Measurements from ENCODE around the gene FZR1. TPM values are rescaled to one million over a fixed set of nuclear protein-coding genes. Genes with fewer than 3 reads are reported as not detected.

FZR1 gene
- total and polyA plus RNA-seq, 2 of the 13 experiments (the other 11 are each of a cell fraction or from before 2014, with no cell fraction given): 29.0 to 30.8 TPM

- no peak for TF ChIP-seq ZNF557 (CRISPR knock-in tag; IDR thresholded peaks at IDR 0.05)
- no peak for TF ChIP-seq RBAK (CRISPR knock-in tag; IDR thresholded peaks at IDR 0.05)
- TF ChIP-seq ZNF136 (CRISPR knock-in tag; IDR thresholded peaks at IDR 0.05; ENCODE audit: low read depth): no peak
- TF ChIP-seq ZMYM4 (CRISPR knock-in tag; IDR thresholded peaks at IDR 0.05): peak; percentile 18; the same call in 1 of the 2 replicates
- no peak for TF ChIP-seq HHEX (CRISPR knock-in tag; IDR thresholded peaks at IDR 0.05)
- 0 out of 2 replicates have a peak, but pooled peaks have one; percentile 49 for TF ChIP-seq CC2D1A (CRISPR knock-in tag; IDR thresholded peaks at IDR 0.05)
- TF ChIP-seq KAT2B (IDR thresholded peaks at IDR 0.05; ENCODE audit: borderline replicate concordance, low read depth, low read length): no peak
- no peak for TF ChIP-seq SRY (CRISPR knock-in tag; IDR thresholded peaks at IDR 0.05)
- no peak for TF ChIP-seq STAT5B (CRISPR knock-in tag; IDR thresholded peaks at IDR 0.05)
- TF ChIP-seq ZNF326 (CRISPR knock-in tag; IDR thresholded peaks at IDR 0.05; ENCODE audit: borderline replicate concordance): no peak
- TF ChIP-seq ZNF883 (CRISPR knock-in tag; IDR thresholded peaks at IDR 0.05; ENCODE audit: not compliant biosample characterization): no peak
- no peak for TF ChIP-seq KIAA2018 (CRISPR knock-in tag; IDR thresholded peaks at IDR 0.05; ENCODE audit: borderline replicate concordance)
- TF ChIP-seq JARID2 (CRISPR knock-in tag; IDR thresholded peaks at IDR 0.05; ENCODE audit: insufficient replicate concordance): no peak
- TF ChIP-seq ZNF431 (CRISPR knock-in tag; IDR thresholded peaks at IDR 0.05; ENCODE audit: borderline replicate concordance, low read depth): no peak
- TF ChIP-seq ZNF30 (CRISPR knock-in tag; IDR thresholded peaks at IDR 0.05): no peak
- TF ChIP-seq ZFP36 (IDR thresholded peaks at IDR 0.05; ENCODE audit: borderline replicate concordance, low read depth, low read length, partially characterized antibody): no peak
- no peak for TF ChIP-seq TEAD2 (CRISPR knock-in tag; IDR thresholded peaks at IDR 0.05)
- TF ChIP-seq KLF16 (CRISPR knock-in tag; IDR thresholded peaks at IDR 0.05): no peak
- no peak for TF ChIP-seq RFX5 (IDR thresholded peaks at IDR 0.05; ENCODE audit: low read depth, low read length)
- peak; percentile 22; the same call in 1 of the 2 replicates for TF ChIP-seq ELF3 (CRISPR knock-in tag; IDR thresholded peaks at IDR 0.05)
- TF ChIP-seq ZNF225 (CRISPR knock-in tag; IDR thresholded peaks at IDR 0.05): no peak
- no peak for TF ChIP-seq SNAI1 (CRISPR knock-in tag; IDR thresholded peaks at IDR 0.05; ENCODE audit: borderline replicate concordance)
Measured at GRCh38 chr19:3480383-3481091, 25.6 kb upstream of the FZR1 start, which contains the start of gene SMIM24 (continued).

Measured in HepG2 (cell line).